ENCODE measurements around the gene BACE1. TPM values are rescaled to one million over a fixed set of nuclear protein-coding genes. Genes with fewer than 3 reads are reported as not detected.

Gene BACE1
- total RNA-seq, 1 donor from 2014 or later = 8.2 TPM

DNA sequence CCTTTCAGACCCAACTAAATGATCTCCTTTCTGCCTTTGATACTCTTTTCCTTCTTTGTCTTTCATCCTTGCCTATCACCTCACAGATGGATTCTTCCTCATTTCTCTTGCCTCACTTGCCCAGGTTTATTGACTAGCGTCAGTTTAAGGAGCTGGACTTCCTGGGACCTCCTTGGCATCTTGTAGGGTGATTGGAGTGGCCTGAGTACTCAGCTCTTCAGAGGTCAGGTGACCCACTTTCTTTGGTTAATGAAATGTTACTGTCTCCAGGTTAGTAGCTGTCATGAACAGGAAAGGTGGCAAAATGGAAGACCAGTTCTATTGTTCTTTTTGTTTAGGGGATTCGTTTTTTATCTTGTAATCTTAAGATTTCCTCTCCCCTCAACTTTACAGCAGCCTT is 29.5 kb downstream of the BACE1 start:
- no peaks in the 10 kb centered on the region for H4K20me1 ChIP-seq (ENCODE audit: low read depth)
- no peak overlapping the region for H3K27ac Mint-ChIP-seq
- DNase-seq (ENCODE audit: low spot score) = no peak
- H3K4me1 ChIP-seq = no peaks in the 10 kb centered on the region
- no peaks in the 10 kb centered on the region for H3K4me1 Mint-ChIP-seq
- no peak overlapping the region for H2AFZ ChIP-seq (replicated peaks)
- no peak overlapping the region for H3K4me3 ChIP-seq
- no peaks in the 10 kb centered on the region for H3K9me3 Mint-ChIP-seq
- no peak overlapping the region for H3K4me2 ChIP-seq
- H3K27me3 Mint-ChIP-seq (ENCODE audit: insufficient read depth, low read depth) = no peaks in the 10 kb centered on the region
- no peak overlapping the region for H3K9ac ChIP-seq
- H3K79me2 ChIP-seq (ENCODE audit: low read depth) = no peaks in the 10 kb centered on the region
- H3K9me3 ChIP-seq (ENCODE audit: low read depth) = no peaks in the 10 kb centered on the region
- H3K27ac ChIP-seq = no peak overlapping the region
- H3K36me3 Mint-ChIP-seq = peaks cover 37% of the 10 kb centered on the region
- no peaks in the 10 kb centered on the region for H3K36me3 ChIP-seq
- no peak overlapping the region for H3K4me3 Mint-ChIP-seq
- H3K27me3 ChIP-seq = no peaks in the 10 kb centered on the region
- no peaks in the 10 kb centered on the region for H3F3A ChIP-seq (ENCODE audit: low read depth)
- TF ChIP-seq, protein P1, sequence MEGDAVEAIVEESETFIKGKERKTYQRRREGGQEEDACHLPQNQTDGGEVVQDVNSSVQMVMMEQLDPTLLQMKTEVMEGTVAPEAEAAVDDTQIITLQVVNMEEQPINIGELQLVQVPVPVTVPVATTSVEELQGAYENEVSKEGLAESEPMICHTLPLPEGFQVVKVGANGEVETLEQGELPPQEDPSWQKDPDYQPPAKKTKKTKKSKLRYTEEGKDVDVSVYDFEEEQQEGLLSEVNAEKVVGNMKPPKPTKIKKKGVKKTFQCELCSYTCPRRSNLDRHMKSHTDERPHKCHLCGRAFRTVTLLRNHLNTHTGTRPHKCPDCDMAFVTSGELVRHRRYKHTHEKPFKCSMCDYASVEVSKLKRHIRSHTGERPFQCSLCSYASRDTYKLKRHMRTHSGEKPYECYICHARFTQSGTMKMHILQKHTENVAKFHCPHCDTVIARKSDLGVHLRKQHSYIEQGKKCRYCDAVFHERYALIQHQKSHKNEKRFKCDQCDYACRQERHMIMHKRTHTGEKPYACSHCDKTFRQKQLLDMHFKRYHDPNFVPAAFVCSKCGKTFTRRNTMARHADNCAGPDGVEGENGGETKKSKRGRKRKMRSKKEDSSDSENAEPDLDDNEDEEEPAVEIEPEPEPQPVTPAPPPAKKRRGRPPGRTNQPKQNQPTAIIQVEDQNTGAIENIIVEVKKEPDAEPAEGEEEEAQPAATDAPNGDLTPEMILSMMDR (IDR thresholded peaks at IDR 0.05) = no peak
- TF ChIP-seq EZH2 (IDR thresholded peaks at IDR 0.05) (no peak), EZH2phosphoT487 (IDR thresholded peaks at IDR 0.05) (no peak)

- Histone ChIP-seq H3K9me3 (ENCODE audit: low read depth) (no peaks in the 10 kb centered on the region), H3K9ac (no peak overlapping the region), H4K20me1 (ENCODE audit: low read depth) (no peaks in the 10 kb centered on the region), H3K4me3 (no peak overlapping the region), H3F3A (ENCODE audit: low read depth) (no peaks in the 10 kb centered on the region), H3K27me3 (no peaks in the 10 kb centered on the region), H2AFZ (replicated peaks) (no peak overlapping the region), H3K4me1 (no peaks in the 10 kb centered on the region), H3K27ac (no peak overlapping the region), H3K36me3 (no peaks in the 10 kb centered on the region), H3K79me2 (ENCODE audit: low read depth) (no peaks in the 10 kb centered on the region), H3K4me2 (no peak overlapping the region)
- Mint-ChIP-seq H3K9me3 (no peaks in the 10 kb centered on the region), H3K27ac (no peak overlapping the region), H3K4me3 (no peak overlapping the region), H3K27me3 (ENCODE audit: insufficient read depth, low read depth) (no peaks in the 10 kb centered on the region), H3K36me3 (peaks cover 28% of the 10 kb centered on the region), H3K4me1 (peaks cover 4% of the 10 kb centered on the region)
- no peak for DNase-seq (ENCODE audit: low spot score)
- TF ChIP-seq EZH2phosphoT487 (IDR thresholded peaks at IDR 0.05) = no peak
These were observed 32.0 kb downstream of the BACE1 start for GRCh38 chr11:117284053-117284452.

DNA sequence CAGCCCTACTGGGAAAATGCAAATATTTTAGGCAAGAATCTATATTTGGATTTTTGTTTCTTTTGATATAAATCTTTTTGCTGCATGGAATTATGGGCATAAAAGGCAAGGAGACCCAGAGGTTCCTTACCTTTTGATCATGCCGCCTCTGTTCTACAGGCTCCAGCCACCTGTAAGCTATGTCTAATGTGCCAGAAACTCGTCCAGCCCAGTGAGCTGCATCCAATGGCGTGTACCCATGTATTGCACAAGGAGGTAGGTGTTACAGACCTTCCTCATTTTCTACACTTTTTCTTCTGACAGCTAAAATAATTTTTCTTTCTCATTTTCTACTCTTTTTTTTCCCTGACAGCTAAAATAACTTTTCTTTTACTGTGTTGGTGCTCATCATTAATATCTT is 33.1 kb downstream of the BACE1 start:
- Histone ChIP-seq H3K27ac (no peak overlapping the region), H2AFZ (replicated peaks) (no peak overlapping the region), H3K9ac (no peak overlapping the region), H4K20me1 (ENCODE audit: low read depth) (no peaks in the 10 kb centered on the region), H3K4me1 (peaks cover 3% of the 10 kb centered on the region), H3K4me2 (no peak overlapping the region), H3F3A (ENCODE audit: low read depth) (no peaks in the 10 kb centered on the region), H3K27me3 (no peaks in the 10 kb centered on the region), H3K79me2 (ENCODE audit: low read depth) (no peaks in the 10 kb centered on the region), H3K4me3 (no peak overlapping the region), H3K9me3 (ENCODE audit: low read depth) (no peaks in the 10 kb centered on the region), H3K36me3 (no peaks in the 10 kb centered on the region)
- Mint-ChIP-seq H3K36me3 (peaks cover 24% of the 10 kb centered on the region), H3K4me1 (peaks cover 8% of the 10 kb centered on the region), H3K27ac (no peak overlapping the region), H3K4me3 (no peak overlapping the region), H3K9me3 (no peaks in the 10 kb centered on the region), H3K27me3 (ENCODE audit: insufficient read depth, low read depth) (no peaks in the 10 kb centered on the region)
- TF ChIP-seq EZH2 (IDR thresholded peaks at IDR 0.05) (no peak), EZH2phosphoT487 (IDR thresholded peaks at IDR 0.05) (no peak)
- TF ChIP-seq, protein P1 (IDR thresholded peaks at IDR 0.05) = no peak
- DNase-seq (ENCODE audit: low spot score) = no peak

DNA sequence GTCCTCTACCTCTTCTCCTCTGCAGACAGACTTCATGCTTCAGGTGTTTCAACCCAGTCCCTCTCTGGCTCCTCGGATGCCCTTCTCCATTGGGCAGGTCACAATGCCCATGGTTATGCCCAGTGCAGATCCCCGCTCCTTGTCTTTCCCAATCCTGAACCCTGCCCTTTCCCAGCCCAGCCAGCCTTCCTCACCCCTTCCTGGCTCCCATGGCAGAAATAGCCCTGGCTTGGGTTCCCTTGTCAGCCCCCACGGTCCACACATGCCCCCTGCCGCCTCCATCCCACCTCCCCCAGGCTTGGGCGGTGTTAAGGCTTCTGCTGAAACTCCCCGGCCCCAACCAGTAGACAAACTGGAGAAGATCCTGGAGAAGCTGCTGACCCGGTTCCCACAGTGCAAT is 34.2 kb downstream of the BACE1 start:
- peaks cover 24% of the 10 kb centered on the region for H3K36me3 Mint-ChIP-seq
- no peak overlapping the region for H3K27ac Mint-ChIP-seq
- Histone ChIP-seq H3K27ac (no peak overlapping the region), H3K9me3 (ENCODE audit: low read depth) (no peaks in the 10 kb centered on the region), H2AFZ (replicated peaks) (no peak overlapping the region), H3K9ac (no peak overlapping the region), H3K4me1 (peaks cover 3% of the 10 kb centered on the region), H3K4me3 (no peak overlapping the region), H3K4me2 (no peak overlapping the region), H3K79me2 (ENCODE audit: low read depth) (no peaks in the 10 kb centered on the region), H4K20me1 (ENCODE audit: low read depth) (no peaks in the 10 kb centered on the region), H3F3A (ENCODE audit: low read depth) (no peaks in the 10 kb centered on the region), H3K27me3 (no peaks in the 10 kb centered on the region), H3K36me3 (no peaks in the 10 kb centered on the region)
- DNase-seq (ENCODE audit: low spot score) = no peak
- TF ChIP-seq EZH2 (IDR thresholded peaks at IDR 0.05) (no peak), EZH2phosphoT487 (IDR thresholded peaks at IDR 0.05) (no peak)
- TF ChIP-seq, protein P1 (IDR thresholded peaks at IDR 0.05) = no peak
- H3K9me3 Mint-ChIP-seq = no peaks in the 10 kb centered on the region
- no peak overlapping the region for H3K4me3 Mint-ChIP-seq
- H3K4me1 Mint-ChIP-seq = peaks cover 8% of the 10 kb centered on the region
- H3K27me3 Mint-ChIP-seq (ENCODE audit: insufficient read depth, low read depth) = no peaks in the 10 kb centered on the region

Measured in neural progenitor cell (in vitro differentiated cells).